GM18951 (cell line): ENCODE results near the gene TUBB4A.
A peak's percentile ranks its signal among the peaks of the same experiment; 100 is the strongest.

Experiments
- POLR2A ChIP-seq: IDR thresholded peaks from 4 replicates; pipeline ENCODE4 v1.6.1; 2011; ENCODE audit warnings: mild to moderate bottlenecking; ENCODE audit not compliant: insufficient read length, insufficient read depth; ENCODE audit errors: extremely low read depth
- in situ Hi-C: fragments of 300-500 bp; cut with MboI; formaldehyde crosslinking; loops from one replicate; pipeline ENCODE4 v1.12.0; 2022; ENCODE audit warnings: low sequenced_read_pairs, mixed read lengths, inconsistent platforms; ENCODE audit not compliant: unreplicated experiment

TUBB4A gene

DNA sequence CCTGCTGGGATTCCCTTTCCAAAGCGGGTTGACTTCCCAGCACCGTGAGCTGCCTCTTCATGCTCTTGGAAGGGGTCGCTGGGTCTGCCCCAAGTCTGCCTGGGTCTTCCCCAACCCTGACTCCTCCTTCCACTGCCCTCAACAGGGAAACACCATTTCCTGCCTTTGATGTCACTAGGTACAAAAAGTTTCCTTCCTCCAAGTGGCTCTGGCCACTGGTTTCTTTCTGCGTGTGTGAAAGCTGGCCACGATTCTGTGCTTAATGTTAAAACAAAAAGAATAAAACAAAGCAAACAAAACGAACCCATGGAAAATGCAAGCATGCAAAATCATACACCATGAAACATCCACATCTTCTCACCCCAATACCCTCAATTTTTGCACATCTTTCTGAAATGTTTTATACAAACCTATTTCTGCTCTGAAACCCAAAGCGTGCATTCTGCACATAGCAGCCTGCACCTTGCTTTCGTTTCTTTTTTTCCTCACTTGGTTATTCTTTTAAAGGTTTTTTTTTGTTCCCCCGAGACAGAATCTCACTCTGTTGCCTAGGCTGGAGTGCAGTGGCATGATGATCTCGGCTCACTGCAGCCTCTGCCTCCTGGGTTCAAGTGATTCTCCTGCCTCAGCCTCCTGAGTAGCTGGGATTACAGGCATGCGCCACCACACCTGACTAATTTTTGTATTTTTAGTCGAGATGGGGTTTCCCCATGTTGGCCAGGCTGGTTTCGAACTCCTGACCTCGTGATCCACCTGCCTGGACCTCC is 16.2 kb upstream of the TUBB4A start:
- TF ChIP-seq POLR2A, result no peak
- in situ Hi-C loops, result loop anchor here (10.0 to 25.0 kb wide), 2 partner anchors 106 to 344 kb away; no protein-coding TSS in a partner anchor

DNA sequence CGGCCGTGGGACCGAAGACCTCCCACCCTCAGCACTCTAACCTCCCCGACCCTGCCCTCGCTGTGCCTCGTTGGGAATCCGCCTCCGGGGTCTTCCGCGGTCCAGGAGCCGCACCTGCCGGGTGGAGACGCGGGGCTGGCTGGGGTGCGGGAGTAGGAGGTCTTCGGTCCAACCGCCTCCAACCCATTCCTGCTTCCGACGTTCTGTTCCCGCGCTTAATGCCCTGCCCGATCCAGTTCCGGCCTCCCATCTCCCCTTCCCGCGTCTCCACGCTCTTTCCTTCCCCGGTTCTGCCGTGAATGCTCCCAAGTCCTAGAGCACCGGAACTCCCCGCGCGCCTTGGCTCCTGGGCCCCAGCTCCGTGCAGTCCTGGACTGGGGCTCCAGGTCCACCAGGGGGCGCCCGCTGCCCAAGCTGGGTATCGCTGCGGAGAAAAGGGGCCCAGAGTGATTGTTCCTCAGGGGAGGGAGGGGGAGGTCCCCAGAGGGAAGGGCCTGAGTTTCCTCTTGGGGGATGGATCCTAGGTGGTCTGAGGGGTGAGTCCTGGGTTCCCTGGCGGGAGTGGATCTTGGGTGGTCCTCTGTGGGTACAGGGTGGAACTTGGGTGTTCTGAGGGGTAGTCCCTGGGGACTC is 14.7 kb upstream of the TUBB4A start:
- in situ Hi-C loops, result loop anchor here (10.0 to 25.0 kb wide), 2 partner anchors 108 to 346 kb away; no protein-coding TSS in a partner anchor
- TF ChIP-seq POLR2A, result no peak

DNA sequence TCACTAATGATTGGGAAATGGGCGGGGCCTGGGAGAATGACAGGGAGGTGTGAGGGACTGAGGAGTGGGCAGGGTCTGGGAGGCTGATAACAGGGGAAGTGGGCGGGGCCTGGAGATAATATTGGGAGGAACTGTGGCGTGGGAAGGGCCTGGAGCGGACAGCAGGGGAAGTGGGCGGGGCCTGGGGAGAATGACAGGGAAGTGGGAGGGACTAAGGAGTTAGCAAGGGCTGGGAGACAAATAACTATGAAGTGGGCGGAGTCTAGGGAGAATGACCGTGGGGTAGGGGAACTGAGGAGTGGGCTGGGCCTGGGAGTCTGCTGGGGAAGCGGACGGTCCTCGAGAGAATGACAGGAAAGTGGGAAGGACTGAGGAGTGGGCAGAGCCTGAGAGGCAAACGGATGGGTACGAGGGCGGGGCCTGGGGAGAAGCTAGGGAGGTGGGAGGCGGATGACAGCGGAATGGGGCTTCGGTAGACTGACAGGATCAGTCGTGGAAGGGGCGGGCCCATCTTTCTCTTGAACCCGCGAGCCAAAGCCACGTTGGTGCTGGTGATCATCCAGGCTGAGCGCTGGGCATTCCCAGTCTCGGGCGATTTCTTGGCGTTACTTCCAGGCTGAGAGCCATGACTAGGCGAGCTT is 14.0 kb upstream of the TUBB4A start:
- in situ Hi-C loops, result loop anchor here (10.0 to 25.0 kb wide), 2 partner anchors 109 to 346 kb away; no protein-coding TSS in a partner anchor
- peak; percentile 60 for TF ChIP-seq POLR2A

DNA sequence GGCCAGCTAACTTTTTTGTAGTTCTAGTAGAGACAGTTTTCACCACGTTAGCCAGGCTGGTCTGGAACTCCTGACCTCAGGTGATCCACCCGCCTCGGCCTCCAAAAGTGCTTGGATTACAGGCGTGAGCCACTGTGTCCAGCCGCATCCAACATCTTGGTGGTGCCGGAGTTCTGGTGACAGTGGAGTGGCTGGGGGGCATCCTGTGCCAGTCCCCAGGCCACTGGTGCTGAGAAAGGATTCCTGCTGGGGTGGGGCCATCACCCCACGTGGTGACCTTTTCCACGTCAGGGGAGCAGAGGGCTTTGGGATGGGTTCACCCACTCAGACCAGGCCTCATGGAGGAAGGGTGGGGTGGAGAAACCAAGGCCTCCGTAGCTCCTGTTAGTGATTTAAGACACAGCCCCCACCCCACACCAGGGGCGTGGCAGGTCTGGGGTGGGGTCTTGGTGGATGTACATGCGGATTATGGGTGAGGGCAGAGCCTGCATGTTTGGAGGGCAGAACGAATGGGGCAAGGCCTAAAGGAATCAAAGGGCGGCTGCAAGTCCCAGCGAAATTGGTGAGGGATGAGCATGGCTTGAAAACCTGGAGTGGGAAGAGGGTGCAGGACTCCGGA is 12.9 kb upstream of the TUBB4A start:
- in situ Hi-C loops, result loop anchor here (10.0 to 25.0 kb wide), 2 partner anchors 110 to 347 kb away; no protein-coding TSS in a partner anchor
- no peak for TF ChIP-seq POLR2A

DNA sequence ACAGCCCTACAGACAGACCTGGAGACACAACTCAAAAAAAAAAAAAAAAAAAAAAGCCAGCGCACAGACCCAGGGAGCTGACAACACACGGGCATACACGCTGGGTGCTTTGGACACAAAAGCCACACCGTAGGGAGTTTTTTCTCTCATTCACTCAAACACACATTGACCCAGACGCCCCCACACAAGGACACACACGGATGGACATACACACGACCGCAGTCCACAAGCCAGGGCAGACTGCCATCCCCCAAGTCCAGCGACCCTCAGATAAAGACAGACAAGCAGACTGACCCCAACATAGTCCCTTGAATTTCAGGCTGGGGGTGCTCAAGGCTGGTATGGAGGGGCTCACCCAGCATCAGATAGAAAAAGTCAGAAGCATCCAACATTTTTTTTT is 12.0 kb upstream of the TUBB4A start:
- TF ChIP-seq POLR2A, result no peak
- in situ Hi-C loops, result loop anchor here (10.0 to 25.0 kb wide), 2 partner anchors 111 to 348 kb away; no protein-coding TSS in a partner anchor

DNA sequence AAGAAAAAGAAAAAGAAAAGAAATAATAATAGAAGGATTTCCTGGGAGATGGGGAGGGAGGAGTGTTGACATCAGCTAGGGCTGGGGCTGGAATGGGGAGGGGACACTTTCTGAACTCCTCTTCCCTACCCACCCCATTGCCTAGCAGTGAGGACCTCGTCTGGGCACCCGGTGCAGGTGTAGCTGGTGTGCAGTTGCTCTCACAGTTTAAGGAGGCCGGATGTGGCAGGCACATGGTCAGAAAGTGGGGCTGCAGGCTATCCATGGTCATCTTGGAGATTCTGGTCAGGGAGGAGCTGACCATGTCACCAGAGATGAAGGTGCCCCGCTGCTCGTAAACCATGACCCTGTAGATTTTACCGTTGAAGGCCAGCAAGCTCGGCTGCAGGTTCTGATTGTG is 8.5 kb upstream of the TUBB4A start:
- in situ Hi-C loops, result loop anchor here (10.0 to 25.0 kb wide), 2 partner anchors 114 to 352 kb away; no protein-coding TSS in a partner anchor
- TF ChIP-seq POLR2A, result no peak

DNA sequence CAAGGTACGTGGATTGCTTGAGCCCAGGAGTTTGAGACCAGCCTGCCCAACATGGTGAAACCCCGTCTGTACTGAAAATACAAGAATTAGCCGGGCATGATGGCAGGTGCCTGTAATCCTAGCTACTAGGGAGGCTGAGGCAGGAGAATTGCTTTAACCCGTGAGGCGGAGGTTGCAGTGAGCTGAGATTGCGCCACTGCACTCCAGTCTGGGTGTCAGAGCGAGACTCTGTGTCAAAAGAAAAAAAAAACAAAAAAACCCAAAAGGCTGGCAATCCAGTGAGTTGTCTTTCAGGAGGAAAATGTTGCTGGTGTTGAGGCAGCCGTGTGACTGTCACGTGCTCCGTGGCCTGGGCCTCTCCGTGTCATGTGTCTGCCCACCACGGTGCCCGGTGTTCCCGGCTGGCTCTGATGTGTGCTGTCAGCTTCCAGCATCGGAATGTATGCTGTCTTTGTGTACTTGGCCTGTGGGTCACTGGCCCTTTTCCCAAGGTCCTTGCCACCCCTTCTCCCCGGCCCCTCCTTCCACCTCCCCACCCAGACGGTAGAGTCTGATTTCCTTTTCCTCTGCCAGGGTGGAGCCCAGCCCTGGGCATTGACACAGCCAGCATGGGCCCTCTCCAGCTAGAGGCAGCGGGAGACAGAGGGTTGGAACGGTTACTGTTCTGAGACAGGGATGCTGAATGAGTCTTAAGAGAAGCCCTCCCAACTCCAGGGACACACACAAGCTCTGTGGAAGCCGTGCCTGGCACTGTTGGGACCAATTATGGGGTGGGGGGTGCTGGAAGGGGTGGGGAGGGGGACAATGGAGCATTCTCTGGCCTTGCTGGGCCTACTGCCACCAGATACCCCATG is 7.2 kb upstream of the TUBB4A start:
- TF ChIP-seq POLR2A, result no peak
- in situ Hi-C loops, result loop anchor here (25.0 kb wide), 1 partner anchor 353 kb away; no protein-coding TSS in a partner anchor

DNA sequence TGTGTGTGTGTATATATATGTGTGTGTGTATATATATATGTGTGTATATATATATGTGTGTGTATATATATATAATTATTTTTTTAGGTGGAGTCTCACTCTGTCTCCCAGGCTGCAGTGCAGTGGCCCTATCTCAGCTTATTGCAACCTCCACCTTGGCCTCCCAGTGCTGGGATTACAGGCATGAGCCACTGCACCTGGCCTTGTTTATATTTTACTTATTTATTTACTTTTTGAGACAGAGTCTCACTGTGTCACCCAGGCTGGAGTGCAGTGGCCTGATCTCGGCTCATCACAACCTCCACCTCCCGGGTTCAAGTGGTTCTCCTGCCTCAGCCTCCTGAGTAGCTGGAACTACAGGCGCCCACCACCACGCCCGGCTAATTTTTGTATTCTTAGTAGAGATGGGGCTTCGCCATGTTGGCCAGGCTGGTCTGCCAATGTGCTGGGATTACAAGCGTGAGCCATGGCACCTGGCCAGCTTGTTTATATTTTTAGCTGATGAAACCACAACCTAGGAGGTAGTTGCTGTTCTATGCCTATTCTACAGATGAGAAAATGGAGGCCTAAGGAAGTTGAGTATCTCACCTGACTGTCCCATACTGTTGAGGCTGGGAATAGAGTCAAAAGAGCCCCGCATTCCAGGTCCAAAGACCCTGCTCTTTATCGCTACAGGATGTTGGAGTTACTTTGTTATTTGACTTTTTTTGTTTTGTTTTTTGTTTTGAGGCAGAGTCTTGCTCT is 6.1 kb upstream of the TUBB4A start:
- in situ Hi-C loops, result loop anchor here (25.0 kb wide), 1 partner anchor 354 kb away; no protein-coding TSS in a partner anchor

DNA sequence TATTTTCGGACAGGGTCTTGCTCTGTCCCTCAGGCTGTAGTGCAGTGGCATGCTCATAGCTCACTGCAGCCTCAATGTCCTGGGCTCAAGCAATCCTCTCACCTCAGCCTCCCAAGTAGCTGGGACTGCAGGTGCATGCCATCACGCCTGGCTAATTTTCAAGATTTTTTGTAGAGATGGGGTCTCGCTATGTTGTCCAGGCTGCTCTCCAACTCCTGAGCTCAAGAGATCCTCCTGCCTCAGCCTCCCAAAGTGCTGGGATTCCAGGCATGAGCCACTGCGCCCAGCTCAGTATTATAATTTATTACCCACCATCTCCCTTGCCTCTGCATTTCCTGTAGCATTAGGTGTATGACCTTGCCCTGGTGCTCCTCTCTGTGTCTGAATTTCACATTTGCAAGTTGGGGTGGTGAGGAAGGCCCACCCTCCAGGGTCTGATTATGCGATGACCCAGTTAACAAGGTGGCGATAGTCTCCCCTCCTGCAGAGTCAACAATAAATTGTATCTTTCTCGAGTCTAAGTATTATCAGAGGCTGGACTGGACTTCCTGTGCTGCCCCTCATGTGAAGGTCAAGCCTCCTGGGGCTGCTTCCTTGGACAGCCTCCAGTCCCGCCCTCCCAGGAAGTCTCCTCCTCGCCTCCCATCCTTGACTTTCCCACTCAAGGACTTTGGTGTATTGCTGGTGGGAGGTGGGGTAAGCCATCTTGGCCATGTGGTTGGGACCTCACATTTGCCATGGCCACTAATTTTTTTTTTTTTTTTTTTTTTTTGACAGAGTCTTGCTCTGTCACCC is 1.5 kb upstream of the TUBB4A start:
- TF ChIP-seq POLR2A, result no peak
- in situ Hi-C loops, result loop anchor here (25.0 kb wide), 1 partner anchor 359 kb away; no protein-coding TSS in a partner anchor

DNA sequence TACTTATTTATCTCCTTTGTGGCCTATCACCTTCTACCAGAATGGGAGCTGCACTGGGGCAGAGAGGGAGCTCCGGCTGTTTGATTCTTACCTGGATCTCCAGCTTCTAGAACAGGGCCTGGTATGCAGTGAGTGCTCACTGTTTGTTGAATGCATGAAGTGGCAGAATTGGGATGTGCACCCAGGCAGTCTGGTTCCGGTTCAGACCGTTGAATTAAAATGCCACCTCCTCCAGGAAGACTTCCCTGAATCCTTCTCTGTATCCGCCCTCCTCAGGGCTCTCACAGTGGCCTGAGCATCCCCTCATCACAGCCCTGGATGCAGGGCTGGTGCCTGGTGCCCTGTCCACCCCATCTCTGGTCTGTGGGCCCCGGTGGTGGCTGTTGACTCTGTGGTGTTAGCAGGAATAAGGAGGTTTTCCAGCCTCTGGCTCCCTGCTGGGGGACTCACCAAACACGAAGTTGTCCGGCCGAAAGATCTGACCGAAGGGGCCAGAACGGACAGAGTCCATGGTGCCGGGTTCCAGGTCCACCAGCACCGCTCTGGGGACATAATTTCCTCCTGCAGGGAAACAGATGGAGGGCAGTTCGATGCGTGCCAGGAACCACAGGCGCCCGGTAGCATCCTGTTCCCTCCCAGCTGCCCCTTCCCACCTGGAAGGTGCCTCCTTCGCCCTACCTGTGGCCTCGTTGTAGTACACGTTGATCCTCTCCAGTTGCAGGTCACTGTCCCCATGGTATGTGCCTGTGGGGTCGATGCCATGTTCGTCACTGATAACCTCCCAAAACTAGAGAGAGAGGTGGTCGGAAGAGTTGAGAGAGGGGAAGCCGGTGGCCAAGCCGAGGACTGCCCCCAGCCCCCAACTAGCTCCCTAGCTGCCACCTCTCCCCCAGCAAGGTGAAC is 1.0 kb downstream of the TUBB4A start:
- TF ChIP-seq POLR2A, result no peak
- in situ Hi-C loops, result loop anchor here (25.0 kb wide), 1 partner anchor 361 kb away; no protein-coding TSS in a partner anchor
